ENCODE measurements around the gene OSBPL5.
A peak's percentile ranks its signal among the peaks of the same experiment; 100 is the strongest.

Gene OSBPL5

DNA sequence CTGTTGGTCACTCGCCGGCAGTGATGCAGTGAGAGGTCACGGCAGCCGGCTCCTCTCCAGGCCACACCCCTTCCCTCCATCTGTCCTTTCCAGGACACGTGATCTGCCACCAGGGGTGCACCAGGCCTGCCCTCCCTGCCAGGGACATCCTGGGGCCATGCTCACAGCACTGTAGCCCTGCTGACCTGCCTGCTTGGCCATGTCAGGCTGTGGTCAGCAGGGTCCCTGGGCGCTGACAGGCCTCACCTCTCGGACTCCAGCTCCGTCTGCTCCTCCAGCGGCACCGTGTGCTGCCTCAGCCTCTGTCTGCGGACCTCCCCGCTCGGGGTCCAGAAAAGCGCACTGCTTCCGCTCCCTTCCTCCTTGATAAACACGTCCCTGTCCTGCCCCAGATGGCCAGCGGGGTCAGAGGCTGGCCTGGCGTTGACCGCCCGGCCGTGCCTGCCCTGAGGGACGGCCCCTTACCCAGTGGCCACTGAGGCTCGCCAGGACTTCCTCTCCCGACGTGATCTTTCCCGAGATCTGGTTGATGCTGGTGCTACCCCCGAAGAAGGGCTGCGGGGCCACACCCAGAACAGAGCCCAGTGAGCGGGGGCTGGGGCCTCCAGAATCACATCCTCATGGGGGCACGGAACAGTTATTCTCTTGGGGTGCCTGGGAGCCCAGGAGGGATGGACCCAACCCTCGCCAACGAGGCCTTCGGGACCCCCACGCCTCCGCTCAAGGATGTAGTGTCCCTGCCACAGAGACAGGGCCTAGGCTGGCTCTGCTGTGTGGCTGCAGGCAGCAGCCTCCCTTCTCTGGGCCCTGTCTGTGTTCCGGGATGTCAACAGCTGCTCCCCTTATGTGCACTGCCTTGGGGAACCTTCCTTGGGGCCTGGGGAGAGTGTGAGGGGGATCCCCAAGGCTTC lies 71.6 kb downstream of the OSBPL5 start:
- no peak for TF ChIP-seq ZFX (IDR thresholded peaks at IDR 0.05; ENCODE audit: borderline replicate concordance)
- TF ChIP-seq, protein P1, sequence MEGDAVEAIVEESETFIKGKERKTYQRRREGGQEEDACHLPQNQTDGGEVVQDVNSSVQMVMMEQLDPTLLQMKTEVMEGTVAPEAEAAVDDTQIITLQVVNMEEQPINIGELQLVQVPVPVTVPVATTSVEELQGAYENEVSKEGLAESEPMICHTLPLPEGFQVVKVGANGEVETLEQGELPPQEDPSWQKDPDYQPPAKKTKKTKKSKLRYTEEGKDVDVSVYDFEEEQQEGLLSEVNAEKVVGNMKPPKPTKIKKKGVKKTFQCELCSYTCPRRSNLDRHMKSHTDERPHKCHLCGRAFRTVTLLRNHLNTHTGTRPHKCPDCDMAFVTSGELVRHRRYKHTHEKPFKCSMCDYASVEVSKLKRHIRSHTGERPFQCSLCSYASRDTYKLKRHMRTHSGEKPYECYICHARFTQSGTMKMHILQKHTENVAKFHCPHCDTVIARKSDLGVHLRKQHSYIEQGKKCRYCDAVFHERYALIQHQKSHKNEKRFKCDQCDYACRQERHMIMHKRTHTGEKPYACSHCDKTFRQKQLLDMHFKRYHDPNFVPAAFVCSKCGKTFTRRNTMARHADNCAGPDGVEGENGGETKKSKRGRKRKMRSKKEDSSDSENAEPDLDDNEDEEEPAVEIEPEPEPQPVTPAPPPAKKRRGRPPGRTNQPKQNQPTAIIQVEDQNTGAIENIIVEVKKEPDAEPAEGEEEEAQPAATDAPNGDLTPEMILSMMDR (IDR thresholded peaks at IDR 0.05): no peak
- no peak overlapping the region for H3K27ac ChIP-seq

DNA sequence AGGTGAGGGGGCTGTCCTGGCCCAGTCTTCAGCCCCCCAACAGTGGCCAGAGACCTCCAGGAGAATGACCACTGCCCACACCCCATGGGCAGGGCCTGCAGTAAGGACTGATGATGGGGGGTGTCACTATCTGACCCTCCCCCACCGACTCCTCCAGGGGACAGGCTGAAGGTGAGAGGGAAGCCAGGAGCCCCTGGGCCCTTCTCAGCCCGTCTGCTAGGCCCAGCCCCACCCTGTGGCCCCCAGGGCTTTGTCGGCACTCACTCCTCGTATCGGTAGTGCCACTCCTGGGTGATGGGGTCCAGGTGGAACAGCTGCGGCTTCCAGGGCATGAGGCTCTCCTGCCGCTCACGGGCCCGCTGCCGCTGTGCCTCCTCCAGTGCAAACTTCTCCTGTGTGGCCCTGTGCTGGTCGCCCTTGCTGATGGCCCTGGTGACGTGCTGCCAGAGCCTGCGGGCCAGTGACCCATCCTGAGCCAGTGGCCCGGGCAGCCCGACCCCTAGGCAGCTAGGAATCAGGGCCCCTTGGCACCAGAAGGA lies 72.4 kb downstream of the OSBPL5 start:
- TF ChIP-seq, protein P1 (IDR thresholded peaks at IDR 0.05): no peak
- no peak for TF ChIP-seq ZFX (IDR thresholded peaks at IDR 0.05; ENCODE audit: borderline replicate concordance)

DNA sequence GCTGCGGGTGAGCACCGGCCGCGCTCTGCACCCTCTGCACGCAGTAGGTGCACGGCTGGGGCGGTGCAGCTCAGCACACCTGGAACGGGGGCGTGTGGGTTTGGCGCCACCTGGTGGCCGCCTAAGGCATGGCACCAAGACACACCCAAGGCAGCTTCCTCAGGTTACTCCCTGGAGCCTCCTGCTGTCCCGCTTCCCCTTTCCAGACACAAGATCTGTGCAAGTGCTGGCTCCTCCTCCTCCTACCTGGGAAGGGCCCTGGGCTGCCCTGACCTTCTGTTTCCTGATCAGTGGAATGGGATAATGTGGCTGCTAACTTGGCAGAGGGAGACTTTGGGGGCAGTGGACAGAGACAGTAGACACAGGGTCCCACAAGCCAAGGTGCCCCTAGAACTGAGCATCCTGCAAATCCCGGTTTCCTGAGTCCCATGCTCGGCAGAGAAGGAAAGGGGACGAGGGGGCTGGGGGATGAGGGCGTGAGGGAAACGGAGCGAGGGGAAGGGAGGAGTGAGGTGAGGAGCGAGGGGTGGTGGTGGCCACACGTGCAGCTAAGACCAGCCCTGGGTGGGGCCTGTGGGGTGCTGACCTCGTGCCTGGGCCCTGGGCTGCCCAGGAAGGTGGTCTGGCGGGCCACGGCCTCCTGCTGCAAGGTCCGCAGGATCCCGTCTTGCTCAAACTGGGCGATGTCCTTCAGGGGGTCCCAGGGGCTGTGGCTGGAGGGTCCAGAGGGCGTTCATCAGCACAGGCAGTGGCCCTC lies 73.1 kb downstream of the OSBPL5 start:
- H3K27ac ChIP-seq: no peak overlapping the region
- TF ChIP-seq, protein P1 (IDR thresholded peaks at IDR 0.05): peak; percentile 97
- no peak for TF ChIP-seq ZFX (IDR thresholded peaks at IDR 0.05; ENCODE audit: borderline replicate concordance)

More for the DNA sequence above, 72.4 kb downstream of the OSBPL5 start:
- no peak overlapping the region for H3K27ac ChIP-seq

DNA sequence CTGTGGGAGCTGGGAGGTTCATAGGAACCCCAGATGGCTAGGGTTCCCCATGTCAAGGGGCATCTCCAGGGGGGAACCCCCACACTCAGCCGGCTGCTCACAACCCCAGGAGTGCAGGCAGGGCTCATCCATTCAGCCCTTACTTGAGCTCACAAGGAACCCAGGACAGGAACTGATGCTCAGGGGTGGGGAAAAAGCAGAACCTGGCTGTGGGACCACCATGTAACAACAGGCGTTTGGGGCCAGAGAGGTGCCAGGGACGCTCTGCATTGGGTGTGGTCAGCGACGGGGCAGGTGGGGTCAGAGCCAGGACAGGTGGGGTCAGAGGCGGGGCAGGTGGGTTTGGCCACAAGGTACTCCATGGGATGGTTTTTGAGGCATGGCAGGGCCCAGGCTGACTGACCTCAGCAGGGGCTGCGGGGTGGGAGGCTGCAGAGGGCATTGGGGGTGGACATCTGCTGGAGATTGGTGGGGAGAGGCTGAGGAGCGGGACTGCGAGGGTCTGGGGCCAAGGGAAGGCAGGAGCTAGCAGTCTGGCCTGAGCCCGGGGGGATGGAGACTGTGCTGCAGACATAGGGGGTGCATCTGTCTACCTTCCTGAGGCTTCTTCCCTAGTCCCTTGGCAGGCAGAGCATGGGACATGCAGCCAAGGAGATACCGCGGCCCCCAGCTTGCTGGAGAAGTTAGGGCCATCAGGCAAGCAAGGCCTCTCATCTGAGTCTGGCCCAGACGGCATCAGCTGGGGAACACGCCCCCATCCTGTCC lies 73.8 kb downstream of the OSBPL5 start:
- no peak overlapping the region for H3K27ac ChIP-seq

DNA sequence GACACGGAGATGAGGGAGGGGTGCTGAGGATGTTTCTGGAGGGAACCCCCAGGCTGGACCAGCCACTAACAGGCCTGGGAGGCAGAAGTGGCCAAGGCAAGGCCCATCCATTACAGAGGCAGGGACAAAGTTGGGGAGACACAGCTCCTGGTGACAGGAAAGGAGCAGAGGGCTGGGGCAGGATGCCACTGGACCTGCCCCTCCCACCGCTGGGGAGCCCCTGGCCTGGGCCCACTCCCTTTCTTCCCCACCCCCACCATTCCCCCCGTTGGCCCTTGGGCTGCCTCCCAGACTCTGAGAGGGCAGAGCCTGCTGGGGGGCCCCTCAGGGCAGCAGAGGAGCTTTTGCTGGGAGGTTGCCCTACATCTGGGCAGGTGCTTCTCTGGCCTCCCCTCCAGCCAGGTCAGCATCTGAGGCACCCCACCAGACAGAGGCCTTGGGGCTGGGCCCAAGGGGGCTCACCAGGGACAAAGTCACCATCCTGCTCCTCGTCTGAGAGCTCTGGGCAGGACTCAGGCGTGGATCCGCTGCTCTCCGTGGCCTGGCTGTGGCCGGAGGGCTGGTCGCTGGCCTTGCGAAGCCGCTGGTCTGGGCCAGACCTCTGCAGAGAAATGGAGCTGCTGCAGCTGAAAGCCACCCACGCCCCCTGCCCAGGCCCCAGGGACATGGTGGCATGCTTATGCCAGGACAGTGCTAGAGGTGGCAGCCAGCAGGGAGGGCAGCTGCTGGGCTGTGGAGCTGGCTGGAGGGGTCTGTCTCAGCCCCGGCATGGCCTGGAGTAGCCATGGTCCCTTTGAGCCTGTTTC lies 74.8 kb downstream of the OSBPL5 start:
- no peak overlapping the region for H3K27ac ChIP-seq
- TF ChIP-seq, protein P1 (IDR thresholded peaks at IDR 0.05): no peak
- TF ChIP-seq ZFX (IDR thresholded peaks at IDR 0.05; ENCODE audit: borderline replicate concordance): no peak

More for the DNA sequence above, 73.8 kb downstream of the OSBPL5 start:
- no peak for TF ChIP-seq ZFX (IDR thresholded peaks at IDR 0.05; ENCODE audit: borderline replicate concordance)
- TF ChIP-seq, protein P1 (IDR thresholded peaks at IDR 0.05): no peak
